Stimulated activated CD4-positive, alpha-beta T cell treated with anti-CD3 and anti-CD28 coated beads, TNF-alpha, amount 100 ng/mL, for 4 hours (primary cell): ENCODE data around the gene TM9SF2.
A peak's percentile ranks its signal among the peaks of the same experiment; 100 is the strongest.
"Not testable (repeated sequence)": the region's sequence is repeated elsewhere in the genome, so short reads cannot be mapped to it uniquely, and the experiment has no call there.

Experiments used
- DNase-seq, 3 experiments: peaks; one replicate each; pipeline ENCODE4 v3.0.0-alpha.2; 2020; ENCODE audit warnings: low read depth in 3 of 3

Gene TM9SF2

GRCh38 chr13:99501184-99501847 is at the start of gene TM9SF2:
TM9SF2 (plus strand) TSS chr13:99501472; CDS start chr13:99501607, 135 bp downstream.
- DNase-seq, result peak; percentile 91 to 93 (median 92)

- DNase-seq, result no peak
These were observed 46.6 kb upstream of the TM9SF2 start for GRCh38 chr13:99454518-99455183.

- DNase-seq, result no peak
These were observed 42.0 kb upstream of the TM9SF2 start for GRCh38 chr13:99459099-99459850.

GRCh38 chr13:99460802-99461201 is 40.5 kb upstream of the TM9SF2 start:
- not testable (repeated sequence) for DNase-seq

GRCh38 chr13:99463646-99464397 is 37.5 kb upstream of the TM9SF2 start:
- no peak for DNase-seq

GRCh38 chr13:99464441-99464949 is 36.8 kb upstream of the TM9SF2 start:
- no peak for DNase-seq

- no peak for DNase-seq
These were observed 35.8 kb upstream of the TM9SF2 start for GRCh38 chr13:99465454-99465853.

GRCh38 chr13:99467764-99468163 is 33.5 kb upstream of the TM9SF2 start:
- DNase-seq, result no peak

GRCh38 chr13:99469041-99469440 is 32.2 kb upstream of the TM9SF2 start:
- no peak for DNase-seq

- DNase-seq, result no peak
These were observed 31.2 kb upstream of the TM9SF2 start for GRCh38 chr13:99470027-99470426.

GRCh38 chr13:99471221-99472121 is 29.8 kb upstream of the TM9SF2 start:
- DNase-seq, result no peak

- no peak for DNase-seq
These were observed 29.2 kb upstream of the TM9SF2 start for GRCh38 chr13:99472122-99472440.

GRCh38 chr13:99473515-99473914 is 27.8 kb upstream of the TM9SF2 start:
- DNase-seq, result no peak

GRCh38 chr13:99476648-99477047 is 24.6 kb upstream of the TM9SF2 start:
- DNase-seq, result no peak

GRCh38 chr13:99477493-99477892 is 23.8 kb upstream of the TM9SF2 start:
- no peak for DNase-seq

- DNase-seq, result no peak
These were observed 19.9 kb upstream of the TM9SF2 start for GRCh38 chr13:99481366-99481765.

GRCh38 chr13:99484473-99484872 is 16.8 kb upstream of the TM9SF2 start:
- DNase-seq, result no peak

GRCh38 chr13:99486996-99487395 is 14.3 kb upstream of the TM9SF2 start:
- DNase-seq, result no peak

- DNase-seq, result no peak
These were observed 12.2 kb upstream of the TM9SF2 start for GRCh38 chr13:99489028-99489427.

GRCh38 chr13:99491750-99492149 is 9.5 kb upstream of the TM9SF2 start:
- not testable (repeated sequence) for DNase-seq
